HG03097 (cell line): ENCODE results near the gene PAX3.

Experiments used
- ATAC-seq: cut with Tn5 transposase; IDR thresholded peaks from one replicate; pipeline ENCODE4 v1.9.1; 2021; ENCODE audit not compliant: unreplicated experiment, low FRiP score

The PAX3 gene

GRCh38 chr2:222299906-222300725, 1.3 kb upstream of the PAX3 start:
- ATAC-seq = no peak

GRCh38 chr2:222298001-222298310, 842 bp downstream of the PAX3 start:
- ATAC-seq = no peak

GRCh38 chr2:222297600-222297935, 1.2 kb downstream of the PAX3 start:
- no peak for ATAC-seq

- ATAC-seq = no peak
Measured at GRCh38 chr2:222296911-222297599, 1.7 kb downstream of the PAX3 start.

GRCh38 chr2:222296311-222296741, 2.5 kb downstream of the PAX3 start:
- ATAC-seq = no peak

GRCh38 chr2:222295368-222296062, 3.3 kb downstream of the PAX3 start:
- no peak for ATAC-seq

- no peak for ATAC-seq
Measured at GRCh38 chr2:222294996-222295367, 3.8 kb downstream of the PAX3 start.

- no peak for ATAC-seq
Measured at GRCh38 chr2:222293660-222294630, 4.9 kb downstream of the PAX3 start.

- ATAC-seq = no peak
Measured at GRCh38 chr2:222292149-222293134, 6.4 kb downstream of the PAX3 start.

GRCh38 chr2:222291485-222291841, 7.3 kb downstream of the PAX3 start:
- no peak for ATAC-seq

GRCh38 chr2:222290736-222291484, 7.9 kb downstream of the PAX3 start:
- ATAC-seq = no peak

- no peak for ATAC-seq
Measured at GRCh38 chr2:222290401-222290735, 8.4 kb downstream of the PAX3 start.

- no peak for ATAC-seq
Measured at GRCh38 chr2:222289278-222290160, 9.3 kb downstream of the PAX3 start.

GRCh38 chr2:222288590-222289277, 10.1 kb downstream of the PAX3 start:
- no peak for ATAC-seq

- no peak for ATAC-seq
Measured at GRCh38 chr2:222287862-222288479, 10.8 kb downstream of the PAX3 start.

- ATAC-seq = no peak
Measured at GRCh38 chr2:222284466-222284865, 14.3 kb downstream of the PAX3 start.

GRCh38 chr2:222283634-222284033, 15.2 kb downstream of the PAX3 start:
- ATAC-seq = no peak
